GM04504 (cell line): ENCODE results near the gene MGAT4B.

Experiments
- DNase-seq: peaks from one replicate; pipeline ENCODE4 v3.0.0-alpha.2; 2012; ENCODE audit warnings: low read depth

MGAT4B gene

GRCh38 chr5:179769271-179769670 lies 37.4 kb downstream of the MGAT4B start:
- no peak for DNase-seq

- DNase-seq, result no peak
Observed at GRCh38 chr5:179768326-179769085, 38.2 kb downstream of the MGAT4B start.

GRCh38 chr5:179767496-179768100 lies 39.1 kb downstream of the MGAT4B start:
- no peak for DNase-seq

GRCh38 chr5:179766726-179767455 lies 39.8 kb downstream of the MGAT4B start:
- no peak for DNase-seq

- no peak for DNase-seq
Observed at GRCh38 chr5:179766021-179766725, 40.5 kb downstream of the MGAT4B start.

- peak; percentile 72 for DNase-seq
Observed at GRCh38 chr5:179765400-179765799, 41.3 kb downstream of the MGAT4B start.

GRCh38 chr5:179764056-179764455 lies 42.6 kb downstream of the MGAT4B start:
- DNase-seq, result no peak

GRCh38 chr5:179763215-179763945 lies 43.3 kb downstream of the MGAT4B start:
- peak; percentile 48 for DNase-seq

GRCh38 chr5:179762781-179763176 lies 43.9 kb downstream of the MGAT4B start:
- DNase-seq, result peak; percentile 50

- DNase-seq, result no peak
Observed at GRCh38 chr5:179762079-179762780, 44.4 kb downstream of the MGAT4B start.

GRCh38 chr5:179759581-179760551 lies 46.8 kb downstream of the MGAT4B start:
- no peak for DNase-seq

GRCh38 chr5:179758955-179759354 lies 47.7 kb downstream of the MGAT4B start:
- DNase-seq, result no peak

- DNase-seq, result no peak
Observed at GRCh38 chr5:179755022-179755421, 51.6 kb downstream of the MGAT4B start.

GRCh38 chr5:179753971-179754370 lies 52.7 kb downstream of the MGAT4B start:
- no peak for DNase-seq

GRCh38 chr5:179749857-179750508 lies 56.7 kb downstream of the MGAT4B start:
- DNase-seq, result no peak

- DNase-seq, result no peak
Observed at GRCh38 chr5:179747811-179748210, 58.9 kb downstream of the MGAT4B start.
